ENCODE results near the gene STAG2. TPM values are rescaled to one million over a fixed set of nuclear protein-coding genes. Genes with fewer than 3 reads are reported as not detected.

Gene STAG2
- total and polyA plus RNA-seq, 2 experiments from 2014 or later: 68.8 to 92.8 TPM

- TF ChIP-seq ZNF462 (CRISPR knock-in tag; IDR thresholded peaks at IDR 0.05) (no peak), STAT1 (IDR thresholded peaks at IDR 0.05; ENCODE audit: unreplicated experiment) (no peak), NANOG (IDR thresholded peaks at IDR 0.05; ENCODE audit: borderline replicate concordance) (no peak), REST (IDR thresholded peaks at IDR 0.05; ENCODE audit: unreplicated experiment) (no peak)
Measured at GRCh38 chrX:123962794-123963373, 1.4 kb downstream of the STAG2 start (continued).
